Activated T-cell treated with anti-CD3 and anti-CD28 coated beads, Interleukin-2, amount 50 U/mL, for 4 hours (primary cell): Measurements from ENCODE around the gene CLCN5. TPM values are rescaled to one million over a fixed set of nuclear protein-coding genes. Genes with fewer than 3 reads are reported as not detected.

Experiments used
- ATAC-seq, 2 donors: fragments of 200-7000 bp; cut with Tn5 transposase; one replicate each; pipeline ENCODE4 v1.10.0; 2021
- DNase-seq: peaks from one replicate; pipeline ENCODE4 v3.0.0-alpha.2; 2020
- H3K27me3 Mint-ChIP-seq: one replicate; pipeline ENCODE4 v1.8.0; 2021; ENCODE audit warnings: low read depth, mixed read lengths
- H3K36me3 Mint-ChIP-seq: one replicate; pipeline ENCODE4 v1.8.0; 2022; ENCODE audit warnings: mixed read lengths; ENCODE audit not compliant: insufficient read depth
- H3K4me1 Mint-ChIP-seq: one replicate; pipeline ENCODE4 v1.8.0; 2021; ENCODE audit warnings: low read depth, mixed read lengths
- H3K4me3 Mint-ChIP-seq: one replicate; pipeline ENCODE4 v1.8.0; 2021; ENCODE audit warnings: mild to moderate bottlenecking, moderate library complexity, mixed read lengths
- H3K9me3 Mint-ChIP-seq: one replicate; pipeline ENCODE4 v1.8.0; 2021; ENCODE audit warnings: mixed read lengths
- total RNA-seq, 3 donors: library from RNA; stranded (reverse); gene quantifications; one replicate each; pipeline ENCODE4 v1.2.1, GENCODE V29; 2021

Gene CLCN5
- total RNA-seq, 3 donors from 2014 or later: 3.0 to 4.4 (median 3.2) TPM

- H3K36me3 Mint-ChIP-seq: no peaks in the 10 kb centered on the region
- H3K27me3 Mint-ChIP-seq: no peaks in the 10 kb centered on the region
- H3K9me3 Mint-ChIP-seq: no peaks in the 10 kb centered on the region
- peaks cover 16% of the 10 kb centered on the region for H3K4me1 Mint-ChIP-seq
- no peak for DNase-seq
- ATAC-seq: no peak
- no peak overlapping the region for H3K4me3 Mint-ChIP-seq
Observed at GRCh38 chrX:49912861-49913260, 9.5 kb upstream of the CLCN5 start.

DNA sequence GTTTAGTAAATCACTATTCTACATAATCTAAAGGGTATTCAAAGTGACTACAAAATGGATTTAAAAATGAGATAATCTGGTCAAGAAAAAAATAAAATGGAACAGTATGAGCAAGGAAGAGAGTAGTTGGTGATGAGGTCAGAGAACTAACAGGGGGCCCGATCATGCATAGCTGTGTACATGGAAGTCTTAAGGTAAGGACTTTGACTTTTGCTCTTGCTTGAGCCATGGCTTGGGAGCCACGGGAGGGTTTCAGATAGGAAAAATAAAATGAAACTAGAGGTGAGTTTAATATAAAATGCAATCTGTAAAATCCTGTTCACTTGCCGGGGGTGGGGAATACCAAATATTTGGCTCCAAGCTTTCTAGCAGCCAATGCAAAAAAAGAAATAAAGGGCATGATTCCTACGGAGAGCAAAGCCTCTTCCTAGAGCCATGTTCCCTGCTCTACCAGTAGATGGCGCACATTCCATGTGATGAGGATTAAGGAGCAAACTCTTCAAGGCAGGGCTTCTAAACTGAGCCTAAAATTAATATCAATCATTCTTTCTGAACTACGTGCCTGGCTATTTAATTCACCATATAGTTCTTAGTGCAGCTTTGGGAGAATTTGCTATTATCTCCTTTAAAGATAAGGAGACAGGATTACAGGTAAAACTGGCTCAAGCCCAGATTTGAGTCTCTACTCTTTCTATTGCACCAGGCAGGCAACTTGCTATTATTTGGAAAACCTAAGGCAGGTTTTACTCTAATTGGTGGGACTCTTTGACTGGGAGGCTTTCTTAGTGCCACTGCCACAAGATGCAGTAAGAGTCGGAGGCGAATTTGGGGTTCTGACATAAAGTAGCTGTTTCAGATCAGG lies 6.8 kb upstream of the CLCN5 start:
- Mint-ChIP-seq H3K27me3 (no peaks in the 10 kb centered on the region), H3K4me1 (peaks cover 2% of the 10 kb centered on the region), H3K36me3 (no peaks in the 10 kb centered on the region), H3K9me3 (no peaks in the 10 kb centered on the region), H3K4me3 (no peak overlapping the region)
- peak; percentile 70 to 83 for ATAC-seq
- DNase-seq: peak; percentile 23

GRCh38 chrX:49919617-49920016 lies 2.8 kb upstream of the CLCN5 start:
- Mint-ChIP-seq H3K27me3 (no peaks in the 10 kb centered on the region), H3K9me3 (no peaks in the 10 kb centered on the region), H3K36me3 (peaks cover under 1% of the 10 kb centered on the region), H3K4me1 (peaks cover 5% of the 10 kb centered on the region), H3K4me3 (no peak overlapping the region)
- DNase-seq: peak; percentile 9
- ATAC-seq: no peak

GRCh38 chrX:49921109-49921508 lies 1.3 kb upstream of the CLCN5 start:
- peaks cover 5% of the 10 kb centered on the region for H3K4me1 Mint-ChIP-seq
- H3K4me3 Mint-ChIP-seq: no peak overlapping the region
- H3K36me3 Mint-ChIP-seq: peaks cover 2% of the 10 kb centered on the region
- no peaks in the 10 kb centered on the region for H3K9me3 Mint-ChIP-seq
- no peak for DNase-seq
- H3K27me3 Mint-ChIP-seq: no peaks in the 10 kb centered on the region
- ATAC-seq: no peak

DNA sequence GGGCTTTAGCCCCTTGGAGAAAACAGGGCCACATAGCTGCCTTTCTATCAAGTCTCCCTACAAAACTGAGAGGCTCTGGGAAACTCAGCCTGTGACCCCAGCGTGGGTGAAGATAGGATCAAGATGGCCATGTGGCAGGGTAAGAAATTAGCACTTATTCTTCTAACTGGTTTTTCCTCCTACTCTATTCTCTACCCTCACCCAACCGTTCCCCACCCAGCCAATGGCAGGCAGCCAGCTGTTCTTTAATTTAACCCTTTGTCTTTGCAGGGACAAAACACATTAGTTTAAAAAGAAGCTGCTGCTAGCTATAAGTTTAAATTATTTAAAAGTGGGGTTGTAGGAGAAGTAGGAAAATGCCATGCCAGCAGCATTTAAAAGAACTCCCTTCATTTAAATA lies 2.8 kb downstream of the CLCN5 start:
- Mint-ChIP-seq H3K4me3 (no peak overlapping the region), H3K4me1 (peaks cover 5% of the 10 kb centered on the region), H3K36me3 (peaks cover 4% of the 10 kb centered on the region), H3K9me3 (no peaks in the 10 kb centered on the region), H3K27me3 (no peaks in the 10 kb centered on the region)
- DNase-seq: no peak
- no peak for ATAC-seq

- no peak overlapping the region for H3K4me3 Mint-ChIP-seq
- no peaks in the 10 kb centered on the region for H3K4me1 Mint-ChIP-seq
- no peaks in the 10 kb centered on the region for H3K9me3 Mint-ChIP-seq
- peaks cover 2% of the 10 kb centered on the region for H3K36me3 Mint-ChIP-seq
- no peak for ATAC-seq
- no peak for DNase-seq
- H3K27me3 Mint-ChIP-seq: no peaks in the 10 kb centered on the region
Observed at GRCh38 chrX:49930039-49930438, 7.6 kb downstream of the CLCN5 start.

DNA sequence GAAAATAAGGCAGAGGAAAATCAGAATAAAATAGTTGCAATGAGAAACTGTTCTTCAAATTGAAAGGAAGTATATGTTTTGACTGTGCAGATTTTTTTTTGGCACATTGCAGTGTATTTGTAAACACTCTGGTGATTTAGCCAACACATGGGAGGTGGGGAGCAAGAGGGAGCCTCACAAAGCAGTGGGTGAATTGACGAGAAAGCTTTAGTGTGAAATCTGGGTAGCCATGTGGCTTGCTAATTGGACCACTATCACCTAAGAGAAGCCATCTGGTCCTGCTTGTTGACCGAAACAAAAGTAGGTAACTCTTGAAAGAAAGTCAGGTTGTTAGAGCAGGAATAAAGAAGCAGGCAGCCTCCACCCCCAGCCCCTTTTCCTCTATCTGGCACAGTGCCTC lies 10.4 kb downstream of the CLCN5 start:
- no peaks in the 10 kb centered on the region for H3K36me3 Mint-ChIP-seq
- H3K27me3 Mint-ChIP-seq: no peaks in the 10 kb centered on the region
- no peaks in the 10 kb centered on the region for H3K4me1 Mint-ChIP-seq
- DNase-seq: no peak
- H3K9me3 Mint-ChIP-seq: no peaks in the 10 kb centered on the region
- no peak overlapping the region for H3K4me3 Mint-ChIP-seq
- no peak for ATAC-seq

DNA sequence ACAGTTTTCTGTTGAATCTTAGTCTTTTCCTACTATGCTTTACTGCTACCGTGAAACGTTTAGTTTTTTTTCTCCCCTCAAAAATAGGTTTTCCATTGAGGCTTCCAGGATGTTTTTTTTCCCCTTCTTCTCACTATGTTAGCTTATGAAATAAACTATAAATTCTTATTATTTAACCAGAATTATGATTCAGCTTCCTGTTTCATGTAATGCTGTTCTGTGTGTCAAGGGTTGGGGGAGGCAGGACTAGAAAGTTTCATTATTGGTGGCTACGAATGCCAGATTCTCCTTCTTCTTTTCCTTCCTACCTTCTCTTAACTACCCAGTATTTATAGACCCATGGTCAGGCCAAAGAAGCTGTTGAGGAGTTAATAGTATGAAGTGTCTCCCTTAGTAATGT lies 11.8 kb downstream of the CLCN5 start:
- Mint-ChIP-seq H3K36me3 (no peaks in the 10 kb centered on the region), H3K4me3 (no peak overlapping the region), H3K9me3 (no peaks in the 10 kb centered on the region), H3K27me3 (no peaks in the 10 kb centered on the region), H3K4me1 (no peaks in the 10 kb centered on the region)
- ATAC-seq (no peak), DNase-seq (no peak)

DNA sequence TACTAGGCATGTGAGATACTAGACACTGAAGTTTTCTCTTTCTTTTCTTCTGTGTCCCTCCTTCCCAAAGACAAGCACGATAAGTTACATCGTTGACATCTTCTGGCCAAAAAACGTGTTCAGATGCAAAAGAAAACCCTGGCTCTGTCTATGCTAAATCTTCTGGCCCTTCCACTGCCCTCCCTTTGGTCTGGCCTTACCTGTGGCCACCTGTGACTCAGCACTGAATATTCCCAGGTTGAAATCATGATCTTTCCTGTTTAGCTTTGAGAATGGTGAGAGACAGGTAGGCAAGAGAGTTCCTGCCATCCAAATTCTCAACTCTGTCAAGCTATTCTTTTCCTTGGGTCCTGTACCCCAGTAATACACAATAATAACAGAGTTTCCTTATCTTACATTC lies 12.3 kb downstream of the CLCN5 start:
- Mint-ChIP-seq H3K4me1 (no peaks in the 10 kb centered on the region), H3K36me3 (no peaks in the 10 kb centered on the region), H3K27me3 (no peaks in the 10 kb centered on the region), H3K4me3 (no peak overlapping the region), H3K9me3 (no peaks in the 10 kb centered on the region)
- no peak for DNase-seq
- no peak for ATAC-seq

GRCh38 chrX:49947781-49948180 lies 25.4 kb downstream of the CLCN5 start:
- Mint-ChIP-seq H3K4me1 (no peaks in the 10 kb centered on the region), H3K9me3 (no peaks in the 10 kb centered on the region), H3K36me3 (no peaks in the 10 kb centered on the region), H3K27me3 (no peaks in the 10 kb centered on the region), H3K4me3 (no peak overlapping the region)
- ATAC-seq: no peak
- DNase-seq: no peak

- DNase-seq (no peak), ATAC-seq (no peak)
- Mint-ChIP-seq H3K9me3 (no peaks in the 10 kb centered on the region), H3K4me1 (no peaks in the 10 kb centered on the region), H3K4me3 (no peak overlapping the region), H3K36me3 (no peaks in the 10 kb centered on the region), H3K27me3 (no peaks in the 10 kb centered on the region)
Observed at GRCh38 chrX:49949961-49950360, 27.6 kb downstream of the CLCN5 start.

DNA sequence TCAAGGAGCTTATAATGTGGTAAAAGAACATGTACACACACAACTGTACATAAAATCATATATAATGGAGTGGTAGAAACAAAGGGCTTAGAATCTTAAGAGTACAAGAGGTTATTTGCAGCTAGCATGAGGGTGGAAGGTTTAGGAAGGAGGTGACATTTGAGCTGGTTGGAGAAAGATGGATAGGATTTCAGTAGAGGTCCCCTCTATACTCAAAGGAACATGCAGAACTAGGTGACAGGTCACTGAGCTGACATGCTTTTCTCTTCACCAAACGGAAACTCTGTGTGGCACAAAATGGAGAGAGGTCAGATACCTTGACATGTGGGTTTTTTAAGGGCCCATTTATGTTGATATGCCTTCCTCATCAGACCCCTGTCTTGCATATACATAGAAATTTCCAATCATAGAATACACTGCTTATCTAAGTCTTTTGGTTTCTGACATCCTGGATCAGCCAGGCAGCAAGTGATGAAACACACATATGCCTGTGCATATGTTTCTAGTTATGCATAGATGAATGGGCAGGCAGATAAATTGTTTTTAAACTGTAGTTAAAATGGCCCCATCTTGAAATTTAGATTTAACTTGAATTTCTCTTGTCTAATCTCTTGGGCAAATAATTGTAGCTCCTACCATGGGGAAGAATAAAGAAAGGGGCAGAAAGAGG lies 29.3 kb downstream of the CLCN5 start:
- no peak overlapping the region for H3K4me3 Mint-ChIP-seq
- ATAC-seq: no peak
- no peaks in the 10 kb centered on the region for H3K4me1 Mint-ChIP-seq
- no peaks in the 10 kb centered on the region for H3K36me3 Mint-ChIP-seq
- no peaks in the 10 kb centered on the region for H3K9me3 Mint-ChIP-seq
- no peak for DNase-seq
- H3K27me3 Mint-ChIP-seq: no peaks in the 10 kb centered on the region

- H3K36me3 Mint-ChIP-seq: no peaks in the 10 kb centered on the region
- no peak for DNase-seq
- H3K4me1 Mint-ChIP-seq: no peaks in the 10 kb centered on the region
- H3K27me3 Mint-ChIP-seq: no peaks in the 10 kb centered on the region
- H3K9me3 Mint-ChIP-seq: no peaks in the 10 kb centered on the region
- no peak overlapping the region for H3K4me3 Mint-ChIP-seq
- no peak for ATAC-seq
Observed at GRCh38 chrX:49956313-49956712, 33.9 kb downstream of the CLCN5 start.

DNA sequence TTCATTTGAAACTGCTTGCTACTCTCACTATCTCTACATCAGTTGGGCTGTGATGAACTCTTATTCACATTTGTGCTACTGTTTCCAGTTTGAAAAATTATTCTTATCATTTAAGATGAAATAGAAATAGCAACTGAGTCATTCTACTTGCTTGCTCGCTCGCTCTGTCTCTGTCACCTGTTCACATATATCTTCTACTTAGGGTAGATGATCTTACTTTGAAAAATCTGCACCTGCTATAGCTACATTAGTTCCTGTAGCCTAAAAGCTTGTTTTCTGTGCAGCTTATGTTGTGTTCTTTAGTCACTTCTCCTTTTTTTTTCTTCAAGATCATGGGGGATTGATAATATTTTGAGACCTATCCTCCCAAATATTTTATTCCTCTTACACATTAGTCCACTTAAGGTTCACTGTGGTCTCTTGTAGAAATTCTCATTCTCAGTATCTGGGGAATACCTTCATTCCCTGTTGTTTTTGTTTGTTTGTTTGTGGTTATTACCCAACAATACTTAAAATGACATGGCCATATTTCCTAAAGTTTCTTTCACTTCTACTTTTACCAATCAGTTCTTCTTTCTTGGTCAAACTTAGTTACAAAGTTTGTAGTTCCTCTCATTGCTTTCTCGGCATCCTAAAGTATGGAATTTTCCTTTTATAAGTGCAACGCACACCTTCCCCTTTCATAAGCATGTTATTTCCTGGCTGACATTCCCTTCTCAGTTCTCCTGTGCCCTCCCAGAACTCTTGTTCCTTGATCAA lies 36.5 kb downstream of the CLCN5 start:
- H3K36me3 Mint-ChIP-seq: no peaks in the 10 kb centered on the region
- H3K4me1 Mint-ChIP-seq: no peaks in the 10 kb centered on the region
- no peaks in the 10 kb centered on the region for H3K9me3 Mint-ChIP-seq
- no peaks in the 10 kb centered on the region for H3K27me3 Mint-ChIP-seq
- no peak overlapping the region for H3K4me3 Mint-ChIP-seq
- ATAC-seq (no peak), DNase-seq (no peak)
